Fibroblast of lung (primary cell): ENCODE results near the gene TXNDC5. TPM values are rescaled to one million over a fixed set of nuclear protein-coding genes. Genes with fewer than 3 reads are reported as not detected.

Experiments
- DNase-seq, 2 donors: peaks; one replicate each; pipeline versions ENCODE4 v3.0.0 to v3.0.0-alpha.2; 2010; ENCODE audit warnings: low read depth in 2 of 2
- H2AFZ ChIP-seq: 2 replicates; pipeline ENCODE4 v1.5.1; 2012; ENCODE audit warnings: low read length, control low read depth, inconsistent platforms
- H3K27ac ChIP-seq: 2 replicates; pipeline ENCODE4 v1.5.1; 2011; ENCODE audit warnings: low read length, control low read depth; ENCODE audit not compliant: insufficient read depth
- H3K27me3 ChIP-seq: 2 replicates; pipeline ENCODE4 v1.5.1; 2011; ENCODE audit warnings: mild to moderate bottlenecking, low read length; ENCODE audit not compliant: control insufficient read depth, insufficient read depth
- H3K36me3 ChIP-seq: 2 replicates; pipeline ENCODE4 v1.5.1; 2011; ENCODE audit warnings: low read length; ENCODE audit not compliant: control insufficient read depth, insufficient read depth
- H3K4me1 ChIP-seq: 2 replicates; pipeline ENCODE4 v1.5.1; 2011; ENCODE audit warnings: low read length; ENCODE audit not compliant: control insufficient read depth, insufficient read depth; ENCODE audit errors: extremely low read depth
- H3K4me2 ChIP-seq: 2 replicates; pipeline ENCODE4 v1.5.1; 2011; ENCODE audit warnings: low read length, control low read depth; ENCODE audit not compliant: insufficient read depth; ENCODE audit errors: extremely low read depth
- H3K4me3 ChIP-seq, 4 experiments: fragments of 200-600 bp in 1 of 4; sonication (generic) in 1 of 4; replicated peaks in 1 of 4; 2 replicates each; pipeline ENCODE4 v1.5.1; 2011 to 2016; ENCODE audit warnings: low read length in 4 of 4, low read depth in 3 of 4, mild to moderate bottlenecking in 3 of 4, control low read depth in 2 of 4, inconsistent platforms in 1 of 4, mixed read lengths in 1 of 4; ENCODE audit not compliant: insufficient read depth in 1 of 4; ENCODE audit errors: control extremely low read depth in 1 of 4
- H3K79me2 ChIP-seq: 2 replicates; pipeline ENCODE4 v1.5.1; 2012; ENCODE audit warnings: mild to moderate bottlenecking, low read length, inconsistent platforms; ENCODE audit not compliant: control insufficient read depth, insufficient read depth
- H3K9ac ChIP-seq: 2 replicates; pipeline ENCODE4 v1.5.1; 2011; ENCODE audit warnings: mild to moderate bottlenecking, low read length, control low read depth; ENCODE audit not compliant: insufficient read depth
- H3K9me3 ChIP-seq: 2 replicates; pipeline ENCODE4 v1.5.1; 2012; ENCODE audit warnings: low read depth, low read length; ENCODE audit not compliant: control insufficient read depth, insufficient read depth
- H4K20me1 ChIP-seq: 2 replicates; pipeline ENCODE4 v1.5.1; 2011; ENCODE audit warnings: low read length; ENCODE audit not compliant: control insufficient read depth, insufficient read depth; ENCODE audit errors: extremely low read depth
- EZH2 ChIP-seq: IDR thresholded peaks from 2 replicates; pipeline ENCODE4 v1.5.1; 2012; ENCODE audit warnings: low read length, control low read depth, mild to moderate bottlenecking; ENCODE audit errors: missing control alignments
- polyA plus RNA-seq, 2 donors: library from polyadenylated mRNA; depleted of rRNA in 1 of 2; stranded (reverse) in 1 of 2; unstranded in 1 of 2; fragments of >200 nt; gene quantifications; 2 replicates each; pipeline ENCODE4 v1.2.1, GENCODE V29; 2011 to 2012; ENCODE audit warnings: missing spikeins in 1 of 2
- total RNA-seq: library from RNA; depleted of rRNA; stranded (reverse); fragments of >200 nt; gene quantifications from 2 replicates; pipeline ENCODE4 v1.2.1, GENCODE V29; 2014
- TF ChIP-seq, protein P1 (sequence below), 2 donors: IDR thresholded peaks in 1 of 2; conservative IDR thresholded peaks in 1 of 2; 1 replicate in 1 of 2; 2 replicates in 1 of 2; pipeline ENCODE4 v1.5.1; 2011 to 2012; ENCODE audit warnings: low read length in 2 of 2, control low read depth in 1 of 2, inconsistent platforms in 1 of 2, low read depth in 1 of 2, mild to moderate bottlenecking in 1 of 2

TXNDC5 gene
- total and polyA plus RNA-seq, 2 donors (not counting 1 experiment from before 2014, with no cell fraction given), result 349 to 354 TPM

DNA sequence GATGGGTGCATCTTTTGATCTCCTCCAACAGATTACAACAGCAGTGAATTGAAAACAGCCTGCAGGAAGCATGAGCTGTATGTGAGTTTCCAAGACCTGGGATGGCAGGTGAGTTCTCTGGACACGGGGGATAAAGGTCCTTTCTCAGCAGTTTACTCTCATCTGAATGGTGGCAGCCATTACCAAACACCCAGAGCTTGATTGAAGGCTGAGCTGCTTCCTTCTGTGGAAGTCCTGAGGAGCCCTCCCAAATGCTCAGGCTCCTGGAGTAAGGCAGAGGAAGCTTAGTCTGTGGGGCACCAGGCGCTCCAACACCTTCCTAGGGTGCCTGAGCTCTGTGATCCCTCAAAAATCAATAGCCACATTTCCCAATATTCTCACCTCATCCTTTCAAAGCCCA is 31.5 kb downstream of the TXNDC5 start:
- Histone ChIP-seq H3K9ac (no peak overlapping the region), H3K27me3 (no peaks in the 10 kb centered on the region), H3K9me3 (no peaks in the 10 kb centered on the region), H3K4me3 (no peak overlapping the region), H3K4me1 (no peaks in the 10 kb centered on the region), H2AFZ (no peak overlapping the region), H3K79me2 (no peaks in the 10 kb centered on the region), H4K20me1 (no peaks in the 10 kb centered on the region), H3K36me3 (peaks cover 17% of the 10 kb centered on the region), H3K4me2 (no peak overlapping the region), H3K27ac (no peak overlapping the region)
- no peak for DNase-seq
- TF ChIP-seq, protein P1, sequence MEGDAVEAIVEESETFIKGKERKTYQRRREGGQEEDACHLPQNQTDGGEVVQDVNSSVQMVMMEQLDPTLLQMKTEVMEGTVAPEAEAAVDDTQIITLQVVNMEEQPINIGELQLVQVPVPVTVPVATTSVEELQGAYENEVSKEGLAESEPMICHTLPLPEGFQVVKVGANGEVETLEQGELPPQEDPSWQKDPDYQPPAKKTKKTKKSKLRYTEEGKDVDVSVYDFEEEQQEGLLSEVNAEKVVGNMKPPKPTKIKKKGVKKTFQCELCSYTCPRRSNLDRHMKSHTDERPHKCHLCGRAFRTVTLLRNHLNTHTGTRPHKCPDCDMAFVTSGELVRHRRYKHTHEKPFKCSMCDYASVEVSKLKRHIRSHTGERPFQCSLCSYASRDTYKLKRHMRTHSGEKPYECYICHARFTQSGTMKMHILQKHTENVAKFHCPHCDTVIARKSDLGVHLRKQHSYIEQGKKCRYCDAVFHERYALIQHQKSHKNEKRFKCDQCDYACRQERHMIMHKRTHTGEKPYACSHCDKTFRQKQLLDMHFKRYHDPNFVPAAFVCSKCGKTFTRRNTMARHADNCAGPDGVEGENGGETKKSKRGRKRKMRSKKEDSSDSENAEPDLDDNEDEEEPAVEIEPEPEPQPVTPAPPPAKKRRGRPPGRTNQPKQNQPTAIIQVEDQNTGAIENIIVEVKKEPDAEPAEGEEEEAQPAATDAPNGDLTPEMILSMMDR (conservative IDR thresholded peaks at IDR 0.05 in 1 of 2, IDR thresholded peaks at IDR 0.05 in 1 of 2; ENCODE audit: low read depth in 1 of 2, low read length in 2 of 2), result no peak
- no peak for TF ChIP-seq EZH2

DNA sequence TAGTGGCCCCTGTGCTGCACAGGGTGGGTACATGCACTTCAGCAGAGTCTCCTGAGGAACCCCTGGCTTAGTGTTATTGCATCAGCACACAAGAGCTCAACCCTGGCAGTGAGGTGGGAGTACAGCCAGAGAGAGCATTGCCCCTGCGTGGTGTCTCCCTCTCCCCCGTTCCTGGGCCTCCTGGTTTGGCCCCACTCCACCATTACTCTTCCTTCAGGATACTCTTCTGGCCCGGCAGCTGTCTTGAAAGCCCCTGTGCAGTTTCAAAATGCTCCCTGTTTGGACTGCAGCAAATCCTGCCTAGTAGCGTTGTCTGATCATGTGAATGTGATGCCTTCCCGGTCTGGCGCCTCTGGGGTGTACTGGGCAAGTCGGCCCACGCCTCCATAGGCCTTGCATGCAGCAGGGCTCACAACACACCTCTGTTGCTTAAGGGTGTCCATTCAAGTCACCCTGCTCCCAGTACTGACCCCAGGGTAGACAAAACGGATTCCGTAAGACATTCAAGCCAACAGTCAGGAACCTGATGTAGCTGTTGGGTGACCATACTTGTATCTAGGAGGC is 32.1 kb downstream of the TXNDC5 start:
- Histone ChIP-seq H3K9ac (no peak overlapping the region), H3K4me3 (no peak overlapping the region), H4K20me1 (no peaks in the 10 kb centered on the region), H3K27ac (no peak overlapping the region), H3K4me2 (no peak overlapping the region), H3K27me3 (no peaks in the 10 kb centered on the region), H3K9me3 (no peaks in the 10 kb centered on the region), H3K36me3 (peaks cover 14% of the 10 kb centered on the region), H3K79me2 (no peaks in the 10 kb centered on the region), H2AFZ (no peak overlapping the region), H3K4me1 (no peaks in the 10 kb centered on the region)
- DNase-seq, result no peak
- TF ChIP-seq EZH2, result no peak
- TF ChIP-seq, protein P1 (conservative IDR thresholded peaks at IDR 0.05 in 1 of 2, IDR thresholded peaks at IDR 0.05 in 1 of 2; ENCODE audit: low read depth in 1 of 2, low read length in 2 of 2), result no peak

DNA sequence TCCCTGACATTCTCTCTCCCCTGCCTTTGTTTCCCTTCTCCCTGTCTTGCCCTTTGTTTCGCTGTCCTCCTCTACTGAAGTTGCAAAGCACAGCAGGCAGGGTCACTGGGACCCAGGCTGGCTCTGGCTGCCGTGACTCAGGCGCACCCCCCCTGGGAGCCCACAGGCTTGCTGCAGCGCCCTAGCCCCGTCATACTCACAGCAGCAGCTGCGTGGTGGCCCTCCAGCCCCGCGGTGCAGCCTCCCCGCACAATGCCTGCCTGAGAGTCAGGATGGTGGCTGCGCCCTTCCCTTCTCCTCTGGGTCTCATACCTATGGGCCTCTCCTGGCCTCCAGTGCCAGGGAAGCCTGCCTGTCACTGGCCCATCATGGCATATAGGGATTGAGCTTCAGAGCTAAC is 41.7 kb downstream of the TXNDC5 start:
- H2AFZ ChIP-seq, result no peak overlapping the region
- H3K4me3 ChIP-seq, result no peak overlapping the region
- no peak overlapping the region for H3K9ac ChIP-seq
- H4K20me1 ChIP-seq, result no peaks in the 10 kb centered on the region
- no peaks in the 10 kb centered on the region for H3K9me3 ChIP-seq
- H3K79me2 ChIP-seq, result no peaks in the 10 kb centered on the region
- no peak overlapping the region for H3K27ac ChIP-seq
- no peak for TF ChIP-seq EZH2
- TF ChIP-seq, protein P1 (conservative IDR thresholded peaks at IDR 0.05 in 1 of 2, IDR thresholded peaks at IDR 0.05 in 1 of 2; ENCODE audit: low read depth in 1 of 2, low read length in 2 of 2), result no peak
- DNase-seq, result no peak
- no peaks in the 10 kb centered on the region for H3K4me1 ChIP-seq
- no peaks in the 10 kb centered on the region for H3K27me3 ChIP-seq
- H3K4me2 ChIP-seq, result no peak overlapping the region
- no peaks in the 10 kb centered on the region for H3K36me3 ChIP-seq
